DMS 273 (cell line): ENCODE data around the gene EPS15.
A peak's percentile ranks its signal among the peaks of the same experiment; 100 is the strongest.
"Not testable (repeated sequence)": the region's sequence is repeated elsewhere in the genome, so short reads cannot be mapped to it uniquely, and the experiment has no call there.

Source experiments
- DNase-seq: peaks from one replicate; lab custom pipeline; 2025; ENCODE audit not compliant: unreplicated experiment; lab: John Stamatoyannopoulos, UW

Gene EPS15

DNA sequence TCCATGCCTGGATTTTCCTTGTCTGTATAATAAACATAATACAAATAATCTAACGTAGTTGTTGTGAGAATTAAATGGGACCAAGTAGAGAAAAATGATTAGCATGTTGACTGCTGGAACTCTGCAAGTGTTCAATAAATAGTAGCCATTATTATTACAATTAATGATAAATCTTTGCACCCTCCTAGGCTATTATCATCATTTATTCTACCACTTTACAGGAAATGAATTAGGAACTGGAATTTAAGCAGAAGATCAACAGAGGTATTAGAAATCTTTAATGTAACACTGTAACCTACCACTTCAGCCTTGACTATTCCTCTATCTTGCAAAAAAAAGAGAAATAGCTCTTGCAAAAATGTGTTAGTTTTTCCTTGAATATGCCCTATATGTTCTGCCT lies 126.8 kb downstream of the EPS15 start:
- no peak for DNase-seq

DNA sequence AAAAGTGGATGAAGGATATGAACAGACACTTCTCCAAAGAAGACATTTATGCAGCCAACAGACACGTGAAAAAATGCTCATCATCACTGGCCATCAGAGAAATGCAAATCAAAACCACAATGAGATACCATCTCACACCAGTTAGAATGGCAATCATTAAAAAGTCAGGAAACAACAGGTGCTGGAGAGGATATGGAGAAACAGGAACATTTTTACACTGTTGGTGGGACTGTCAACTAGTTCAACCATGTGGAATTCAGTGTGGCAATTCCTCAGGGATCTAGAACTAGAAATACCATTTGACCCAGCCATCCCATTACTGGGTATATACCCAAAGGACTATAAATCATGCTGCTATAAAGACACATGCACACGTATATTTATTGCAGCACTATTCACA lies 128.4 kb downstream of the EPS15 start:
- DNase-seq, result not testable (repeated sequence)

DNA sequence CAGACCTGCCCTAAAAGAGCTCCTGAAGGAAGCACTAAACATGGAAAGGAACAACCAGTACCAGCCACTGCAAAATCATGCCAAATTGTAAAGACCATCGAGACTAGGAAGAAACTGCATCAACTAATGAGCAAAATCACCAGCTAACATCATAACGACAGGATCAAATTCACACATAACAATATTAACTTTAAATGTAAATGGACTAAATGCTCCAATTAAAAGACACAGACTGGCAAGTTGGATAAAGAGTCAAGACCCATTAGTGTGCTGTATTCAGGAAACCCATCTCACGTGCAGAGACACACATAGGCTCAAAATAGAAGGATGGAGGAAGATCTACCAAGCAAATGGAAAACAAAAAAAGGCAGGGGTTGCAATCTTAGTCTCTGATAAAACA lies 131.8 kb downstream of the EPS15 start:
- DNase-seq, result not testable (repeated sequence)

DNA sequence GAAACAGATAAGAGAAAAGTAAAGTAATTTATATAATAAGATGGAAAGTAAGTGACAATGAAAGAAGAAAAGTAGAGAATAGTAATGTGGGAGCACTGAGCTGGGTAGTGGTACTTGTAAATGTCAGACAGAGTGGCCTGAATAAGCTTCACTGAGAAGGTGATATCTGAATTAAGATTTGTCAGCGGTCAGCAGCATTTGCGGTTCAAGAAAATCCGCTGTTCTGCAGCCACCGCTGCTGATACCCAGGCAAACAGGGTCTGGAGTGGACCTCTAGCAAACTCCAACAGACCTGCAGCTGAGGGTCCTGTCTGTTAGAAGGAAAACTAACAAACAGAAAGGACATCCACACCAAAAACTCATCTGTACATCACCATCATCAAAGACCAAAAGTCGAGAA lies 132.8 kb downstream of the EPS15 start:
- DNase-seq, result not testable (repeated sequence)

DNA sequence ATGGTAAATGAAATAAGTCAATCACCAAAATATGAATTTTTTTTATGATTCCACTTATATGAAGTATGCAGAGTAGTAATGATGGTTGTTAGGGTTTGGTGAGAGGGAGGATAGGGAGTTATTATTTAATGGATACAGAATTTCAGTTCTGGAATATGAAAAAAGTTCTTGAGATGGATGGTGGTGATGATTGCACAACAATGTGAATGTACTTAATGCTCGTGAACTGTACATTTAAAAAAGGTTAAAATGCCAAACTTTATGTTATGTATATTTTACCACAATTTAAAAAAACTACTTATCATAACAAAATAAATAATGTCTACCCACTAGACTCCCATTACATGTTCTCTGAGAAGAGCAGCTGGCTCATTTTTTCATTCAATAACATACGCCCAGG lies 133.3 kb downstream of the EPS15 start:
- DNase-seq, result no peak

DNA sequence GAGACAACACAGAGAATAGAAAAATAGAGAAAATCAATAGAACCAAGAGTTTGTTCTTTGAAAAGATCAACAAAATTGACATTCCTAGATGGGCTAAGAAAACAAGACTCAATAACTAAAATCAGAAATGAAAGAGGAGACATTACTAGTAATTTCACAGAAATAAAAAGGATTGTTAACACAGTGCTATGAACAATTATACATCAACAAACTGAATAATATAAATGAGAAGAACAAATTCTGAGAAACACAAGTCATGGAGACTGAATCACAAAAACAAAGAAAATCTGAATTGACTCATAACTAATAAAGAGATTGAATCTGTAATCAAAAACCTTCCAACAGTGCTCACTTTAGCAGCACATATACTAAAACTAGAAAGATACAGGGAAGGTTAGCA lies 137.1 kb downstream of the EPS15 start:
- DNase-seq, result no peak

DNA sequence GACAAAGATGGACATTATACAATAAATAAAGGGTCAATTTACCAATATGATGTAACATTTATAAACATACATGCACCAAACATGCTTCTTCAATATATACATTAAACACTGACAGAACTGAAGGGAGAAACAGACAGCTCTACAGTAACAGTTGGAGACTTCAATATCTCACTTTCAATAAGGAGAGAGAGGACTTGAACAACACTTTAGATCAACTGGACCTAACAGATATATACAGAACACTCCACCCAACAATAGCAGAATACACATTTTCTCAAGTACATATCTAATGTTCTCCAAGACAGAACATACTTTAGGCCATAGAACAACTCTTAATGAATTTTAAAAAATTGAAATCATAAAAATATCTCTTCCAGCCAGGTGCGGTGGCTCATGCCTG lies 138.1 kb downstream of the EPS15 start:
- DNase-seq, result no peak

DNA sequence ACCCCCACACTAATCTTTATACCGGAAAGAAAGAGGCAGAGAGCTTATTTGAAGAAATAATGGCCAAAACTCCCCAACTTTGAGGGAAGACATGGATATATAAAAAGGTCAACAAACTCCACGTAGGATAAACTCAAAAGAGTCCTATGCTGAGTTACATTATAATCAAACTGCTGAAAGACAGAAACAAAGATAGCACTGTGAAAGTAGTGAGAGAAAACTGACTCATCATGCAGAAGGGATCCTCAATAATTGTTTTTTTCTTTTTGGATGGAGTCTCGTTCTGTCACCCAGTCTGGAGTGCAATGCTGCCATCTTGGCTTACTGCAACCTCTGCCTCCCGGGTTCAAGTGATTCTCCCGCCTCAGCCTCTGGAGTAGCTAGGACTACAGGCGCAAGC lies 140.2 kb downstream of the EPS15 start:
- no peak for DNase-seq

DNA sequence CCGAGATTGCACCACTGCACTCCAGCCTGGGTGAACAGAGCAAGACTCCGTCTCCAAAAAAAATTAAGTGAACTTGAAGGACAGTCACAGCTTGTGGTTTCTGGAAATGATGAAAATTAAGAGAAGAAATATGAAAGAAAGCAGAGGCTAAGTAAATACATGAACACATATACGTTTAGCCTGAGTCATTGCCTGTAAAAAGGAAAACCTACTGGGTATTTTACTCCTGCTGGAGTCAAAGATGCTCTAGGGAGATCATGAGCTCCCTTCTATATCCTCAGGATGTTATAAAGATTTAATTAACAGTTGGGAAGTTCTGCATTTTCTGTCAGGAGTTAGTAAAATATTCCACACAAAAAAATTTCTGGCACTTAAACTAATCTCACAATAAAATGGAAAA lies 145.2 kb downstream of the EPS15 start:
- DNase-seq, result no peak

DNA sequence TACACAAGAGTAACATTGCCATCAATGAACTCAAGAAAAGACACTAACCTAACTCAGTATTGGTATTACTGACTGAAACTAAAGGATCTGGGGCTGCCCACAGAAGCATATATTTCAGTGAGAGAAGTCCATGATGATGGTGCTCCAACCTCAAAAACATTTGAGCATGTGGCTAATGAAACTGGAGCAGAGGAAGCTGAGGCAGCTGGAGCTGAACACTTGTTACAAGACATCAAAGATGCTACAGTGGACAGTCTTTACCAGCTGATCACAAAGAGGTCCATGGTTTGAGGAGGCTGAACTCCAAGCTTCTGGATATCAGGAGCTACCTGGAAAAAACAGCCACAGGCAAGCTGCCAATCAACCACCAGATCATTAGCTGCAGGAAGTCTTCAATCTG lies 146.5 kb downstream of the EPS15 start:
- no peak for DNase-seq

DNA sequence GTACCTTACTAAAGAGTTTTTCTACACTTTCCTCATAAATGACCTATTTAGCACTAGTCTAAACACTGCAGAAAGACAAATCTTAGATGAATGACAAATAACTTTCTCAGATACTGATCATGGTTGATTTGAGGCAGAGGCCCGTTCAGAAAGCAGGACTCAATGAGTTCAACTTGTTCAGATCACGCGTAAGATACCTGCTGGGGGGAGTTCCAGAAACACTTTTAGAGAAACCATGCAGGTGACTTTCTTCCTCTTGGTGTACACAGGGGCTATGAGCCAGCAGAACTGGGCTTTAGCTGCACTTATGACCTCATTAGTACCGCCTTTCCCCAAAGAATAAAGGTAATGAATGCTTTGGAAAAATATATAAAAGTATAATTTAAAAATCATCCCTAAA lies 149.9 kb downstream of the EPS15 start:
- no peak for DNase-seq

DNA sequence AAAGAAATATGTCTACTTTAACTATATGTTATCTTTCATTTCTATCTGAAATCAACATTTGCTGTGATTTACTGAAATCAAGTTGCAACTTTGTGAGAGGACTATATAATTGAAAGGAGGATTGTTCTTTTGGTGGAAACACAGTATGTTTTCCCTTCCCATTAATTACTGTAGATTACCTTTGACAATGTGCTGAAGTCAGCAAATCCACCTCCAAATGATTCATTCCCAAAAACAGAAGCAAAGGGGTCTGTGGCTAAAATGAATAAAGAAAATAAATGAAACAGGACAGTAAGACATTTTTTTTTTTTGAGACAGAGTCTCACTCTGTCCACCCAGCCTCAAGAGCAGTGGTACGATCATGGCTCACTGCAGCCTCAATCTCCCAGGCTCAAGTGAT lies 153.3 kb downstream of the EPS15 start:
- no peak for DNase-seq

DNA sequence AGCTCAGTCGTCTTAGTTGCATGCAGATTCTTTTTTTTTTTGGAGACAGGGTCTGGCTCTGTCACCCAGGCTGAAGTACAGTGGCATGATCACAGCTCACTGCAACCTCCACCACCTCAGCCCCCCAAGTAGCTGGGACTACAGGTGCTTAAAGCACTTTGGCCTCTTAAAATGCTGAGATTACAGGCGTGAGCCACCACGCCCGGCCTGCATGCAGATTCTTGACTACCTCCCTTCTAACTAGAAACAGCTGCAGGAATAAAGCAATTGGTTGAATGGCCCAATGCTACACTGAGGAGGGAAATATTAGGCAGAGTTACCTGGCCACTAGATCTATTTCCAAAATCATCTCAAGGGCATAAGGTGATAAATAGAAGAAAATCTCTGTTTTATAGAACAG lies 159.2 kb downstream of the EPS15 start:
- no peak for DNase-seq

DNA sequence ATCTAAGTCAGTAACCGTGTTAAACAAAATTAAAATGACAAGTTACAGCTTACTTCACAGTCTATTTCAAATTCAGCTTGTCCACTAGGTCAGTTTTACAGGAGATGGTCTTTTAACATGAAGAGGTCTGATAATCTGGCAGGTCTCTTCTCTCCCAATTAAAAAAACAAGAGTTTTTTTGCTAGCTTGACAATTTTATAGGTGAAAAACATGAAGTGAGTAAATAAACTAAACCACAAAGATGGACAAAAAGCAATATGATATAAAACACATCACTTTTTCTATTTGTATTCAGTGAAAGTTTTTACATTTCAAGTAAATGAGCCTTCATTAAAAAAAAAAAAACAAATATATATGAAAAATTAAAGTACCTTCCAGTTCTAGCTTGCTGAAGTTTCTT lies 163.7 kb downstream of the EPS15 start:
- no peak for DNase-seq

DNA sequence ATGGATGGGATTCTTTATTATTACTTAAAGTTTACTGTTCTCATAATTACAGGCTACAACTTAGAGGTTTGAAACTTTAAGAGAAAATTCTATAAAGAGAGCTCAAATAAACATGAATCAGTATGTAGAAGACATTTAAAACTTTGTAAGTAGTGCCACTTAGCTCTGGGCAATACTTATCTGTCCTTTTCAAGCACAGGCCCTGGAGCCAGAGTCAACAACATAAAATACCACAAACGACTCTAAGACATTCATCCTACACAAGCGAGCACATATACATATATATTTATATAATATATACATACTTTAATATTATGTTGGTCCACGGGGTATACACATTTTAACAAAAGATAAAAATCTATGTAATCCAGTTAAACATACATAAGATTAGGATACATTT lies 164.7 kb downstream of the EPS15 start:
- DNase-seq, result no peak

DNA sequence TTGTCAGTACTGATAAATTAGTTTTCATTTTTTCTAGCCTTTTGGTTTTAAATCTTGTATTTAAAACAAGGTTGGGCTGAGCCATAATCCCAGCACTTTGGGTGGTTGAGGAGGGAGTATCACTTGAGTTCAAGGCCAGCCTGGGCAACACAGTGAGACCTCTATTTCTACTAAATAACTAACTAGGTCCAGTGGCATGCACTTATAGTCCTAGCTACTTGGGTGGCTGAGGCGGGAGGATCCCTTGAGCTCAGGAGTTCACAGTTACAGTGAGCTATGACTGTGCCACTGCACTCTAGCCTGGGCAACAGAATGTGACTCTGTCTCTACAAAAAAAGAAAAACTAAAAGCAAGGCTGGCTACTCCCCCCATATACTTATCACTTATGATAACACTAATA lies 167.2 kb downstream of the EPS15 start:
- no peak for DNase-seq

DNA sequence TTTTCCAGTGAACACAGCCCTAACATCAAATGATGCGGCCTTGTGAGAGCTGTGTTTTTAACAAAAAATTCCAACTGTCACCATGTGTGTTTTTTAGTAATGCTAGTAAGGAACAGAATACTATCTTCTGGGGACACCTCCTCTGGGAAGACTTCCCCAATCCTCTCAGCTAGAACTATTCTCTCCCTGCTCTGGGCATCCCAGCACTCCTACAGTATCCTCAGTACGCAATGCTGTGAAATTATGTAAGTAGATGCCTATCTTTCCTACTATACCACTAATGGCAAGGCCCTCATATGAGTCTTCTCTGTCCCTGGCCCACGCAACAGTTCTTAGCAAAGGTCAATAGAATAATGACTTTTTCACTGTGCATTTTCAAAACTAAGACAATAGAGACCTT lies 169.2 kb downstream of the EPS15 start:
- DNase-seq, result no peak

DNA sequence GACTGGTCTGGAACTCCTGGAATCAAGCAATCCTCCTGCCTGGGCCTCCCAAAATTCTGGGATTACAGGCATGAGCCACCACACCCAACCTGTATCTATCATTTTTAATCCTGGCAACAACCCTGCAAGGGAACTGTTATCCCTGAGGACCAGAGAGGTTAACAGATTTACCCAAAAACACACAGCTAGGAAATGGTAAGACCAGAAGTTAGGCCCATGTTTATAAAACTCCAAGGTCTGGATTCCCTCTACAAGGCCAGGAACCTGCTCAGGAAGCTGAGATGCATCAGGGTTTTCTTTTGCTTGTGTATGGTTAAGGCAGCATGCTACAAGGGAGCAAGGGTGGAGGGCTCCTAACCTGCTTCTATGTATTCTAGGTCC lies 170.9 kb downstream of the EPS15 start:
- DNase-seq, result no peak

DNA sequence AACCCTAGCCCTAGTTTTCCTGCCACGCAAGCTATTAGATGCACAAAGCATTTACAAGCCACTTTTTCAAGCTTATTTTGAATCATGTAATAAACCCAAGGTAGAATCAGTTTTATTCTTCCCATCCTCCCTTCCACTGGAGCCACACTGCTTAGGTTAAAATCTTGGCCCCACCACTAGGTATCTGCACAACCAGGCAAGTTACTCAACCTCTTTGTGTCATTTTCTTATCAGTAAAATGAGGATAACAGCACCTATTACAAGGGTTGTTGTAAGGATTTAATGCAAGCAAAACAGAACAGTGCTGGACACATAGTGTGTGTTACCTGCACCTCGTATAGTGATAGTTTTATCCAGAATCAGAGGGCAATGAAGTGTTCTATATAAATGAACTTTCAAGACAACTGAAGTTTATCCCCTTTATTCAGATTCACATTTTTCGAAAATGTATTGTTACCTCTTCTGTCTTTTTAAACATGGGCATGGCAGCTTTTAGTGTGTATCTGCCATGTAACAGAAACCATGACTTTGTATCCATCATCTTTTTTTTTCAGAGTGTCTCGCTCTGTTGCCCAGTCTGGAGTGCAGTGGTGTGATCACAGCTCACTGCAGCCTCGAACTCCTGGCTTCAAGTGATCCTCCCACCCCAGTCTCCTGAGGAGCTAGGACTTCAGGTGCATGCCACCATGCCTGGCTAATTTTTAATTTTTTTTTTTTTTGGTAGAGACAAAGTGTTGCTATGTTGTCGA lies 171.5 kb downstream of the EPS15 start:
- no peak for DNase-seq

DNA sequence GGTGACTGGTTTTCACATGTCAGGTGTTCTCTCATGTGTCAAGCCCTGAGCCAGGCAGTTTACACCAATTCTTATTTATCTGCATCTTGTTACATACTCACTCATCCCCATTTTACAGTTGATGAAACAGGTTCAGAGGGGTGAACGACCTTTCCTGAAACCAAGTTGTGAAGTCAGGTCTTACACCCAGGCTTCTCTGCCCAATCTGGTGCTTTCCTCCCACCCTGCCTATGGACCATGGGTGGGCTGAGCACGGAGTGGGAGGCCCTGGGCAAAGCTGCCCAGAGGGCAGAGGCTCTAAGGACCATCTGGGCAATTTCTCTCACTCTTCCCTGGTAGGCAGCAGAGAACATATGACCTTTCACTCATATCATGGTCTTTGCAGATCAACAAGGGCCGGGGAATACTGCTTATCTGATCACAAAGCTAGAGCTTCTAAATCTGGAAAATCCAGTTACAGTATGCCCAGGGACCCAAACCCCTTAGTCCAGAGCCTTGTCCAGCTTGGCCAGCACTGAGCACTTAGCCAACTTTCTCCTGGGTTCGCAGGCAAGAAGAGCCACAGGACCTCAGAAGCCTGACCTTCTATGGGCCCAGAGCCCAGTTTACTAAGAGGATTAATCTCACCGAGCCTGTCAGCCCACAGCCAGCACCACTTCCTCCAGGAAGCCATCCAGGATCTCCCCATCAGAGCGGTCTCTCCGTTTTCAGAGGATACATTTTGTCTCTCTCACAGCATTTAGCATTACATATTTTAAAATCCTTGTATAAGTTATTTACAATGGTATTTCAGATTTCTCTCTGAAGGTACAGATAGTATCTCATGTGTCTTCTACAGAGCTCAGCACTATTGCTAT lies 172.8 kb downstream of the EPS15 start:
- DNase-seq, result peak; percentile 38

DNA sequence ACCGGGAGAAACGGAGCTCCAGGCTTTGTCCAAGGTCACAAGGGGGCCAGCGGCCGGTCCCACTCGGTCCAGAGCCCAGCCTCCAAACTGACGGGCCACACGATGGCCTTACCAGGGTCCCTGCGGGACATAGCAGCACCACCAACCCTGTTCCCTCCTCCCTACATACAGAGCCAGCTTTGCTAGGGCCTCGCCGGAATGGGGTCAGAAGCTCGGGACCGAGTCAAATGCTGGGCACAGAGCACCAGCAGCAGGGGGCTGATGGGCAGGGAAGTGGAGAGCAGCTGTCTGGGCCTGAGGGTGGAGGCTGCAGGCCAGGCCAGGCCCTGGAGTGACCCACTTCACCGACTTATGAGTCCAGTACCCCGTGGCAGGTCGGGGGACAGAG lies 173.8 kb downstream of the EPS15 start:
- no peak for DNase-seq

DNA sequence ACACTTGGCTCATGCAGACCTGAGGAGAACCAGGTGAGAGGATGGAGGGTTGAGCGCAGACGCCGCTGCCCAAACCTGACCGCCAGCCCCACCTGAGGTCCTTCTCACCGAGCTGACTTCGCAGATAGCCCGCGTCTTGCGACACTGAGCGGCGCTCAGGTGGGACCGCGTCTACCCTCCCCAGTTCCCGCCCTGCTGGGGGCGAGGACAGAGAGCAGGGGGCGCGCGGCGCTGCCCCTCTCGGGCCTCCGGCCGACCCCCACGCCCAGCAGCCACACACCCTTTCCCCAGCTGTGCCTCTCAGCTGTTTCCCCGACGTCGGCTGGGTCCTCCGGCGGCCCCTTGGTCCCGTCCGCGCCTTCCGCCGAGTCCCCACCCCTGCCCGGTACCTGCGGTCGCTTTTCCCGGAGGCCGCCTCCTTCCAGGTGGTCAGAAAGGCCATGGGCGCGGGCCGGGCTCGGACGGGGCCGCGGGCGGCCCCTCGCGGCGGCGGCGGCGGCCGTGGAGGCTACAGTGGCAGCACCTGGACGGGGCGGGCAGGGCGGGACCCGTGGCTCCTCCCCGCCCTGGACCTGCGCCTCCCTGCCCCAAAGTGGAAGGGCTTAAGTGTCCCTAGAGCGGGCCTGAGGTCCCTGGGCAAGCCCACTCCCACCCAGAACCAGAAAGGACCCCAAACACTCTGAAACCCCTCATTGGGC lies 174.3 kb downstream of the EPS15 start:
- DNase-seq, result peak; percentile 31
